Suppressor macrophage treated with lipopolysaccharide for 4 hours (primary cell): Measurements from ENCODE around the gene DOK1.

Experiments used
- DNase-seq: peaks from one replicate; pipeline ENCODE4 v3.0.0-alpha.2; 2020

Gene DOK1

GRCh38 chr2:74571058-74571457, 16.5 kb downstream of the DOK1 start:
- DNase-seq, result peak; percentile 74

- no peak for DNase-seq
These were observed 17.8 kb downstream of the DOK1 start for GRCh38 chr2:74572178-74572925.

- DNase-seq, result peak; percentile 76
These were observed 19.4 kb downstream of the DOK1 start for GRCh38 chr2:74573747-74574562.

- DNase-seq, result no peak
These were observed 20.8 kb downstream of the DOK1 start for GRCh38 chr2:74575320-74575719.

- no peak for DNase-seq
These were observed 21.8 kb downstream of the DOK1 start for GRCh38 chr2:74576211-74576862.

GRCh38 chr2:74576863-74577229, 22.3 kb downstream of the DOK1 start:
- DNase-seq, result peak; percentile 88

- peak; percentile 76 for DNase-seq
These were observed 22.9 kb downstream of the DOK1 start for GRCh38 chr2:74577448-74577847.

- DNase-seq, result no peak
These were observed 23.9 kb downstream of the DOK1 start for GRCh38 chr2:74578408-74578807.

- DNase-seq, result no peak
These were observed 26.9 kb downstream of the DOK1 start for GRCh38 chr2:74581463-74581862.

GRCh38 chr2:74582184-74582583, 27.7 kb downstream of the DOK1 start:
- DNase-seq, result no peak

- no peak for DNase-seq
These were observed 29.0 kb downstream of the DOK1 start for GRCh38 chr2:74583504-74583903.

GRCh38 chr2:74584088-74584645, 29.6 kb downstream of the DOK1 start:
- DNase-seq, result peak; percentile 49

- no peak for DNase-seq
These were observed 31.1 kb downstream of the DOK1 start for GRCh38 chr2:74585406-74586185.

GRCh38 chr2:74587664-74588277, 33.3 kb downstream of the DOK1 start:
- peak; percentile 73 for DNase-seq

GRCh38 chr2:74588664-74589063, 34.1 kb downstream of the DOK1 start:
- no peak for DNase-seq

GRCh38 chr2:74593826-74594772, 39.6 kb downstream of the DOK1 start:
- DNase-seq, result no peak

GRCh38 chr2:74596584-74596983, 42.1 kb downstream of the DOK1 start:
- no peak for DNase-seq

GRCh38 chr2:74597410-74597809, 42.9 kb downstream of the DOK1 start:
- no peak for DNase-seq

GRCh38 chr2:74599676-74600075, 45.2 kb downstream of the DOK1 start:
- DNase-seq, result no peak

GRCh38 chr2:74602586-74603281, 48.2 kb downstream of the DOK1 start:
- peak; percentile 41 for DNase-seq
